Adipocyte (in vitro differentiated cells): ENCODE results near the gene SNAPC2.
"Not testable (repeated sequence)": the region's sequence is repeated elsewhere in the genome, so short reads cannot be mapped to it uniquely, and the experiment has no call there.

ENCODE experiments used
- DNase-seq: peaks from one replicate; pipeline ENCODE4 v3.0.0-alpha.2; 2015; ENCODE audit warnings: low read depth
- H3K27me3 ChIP-seq: replicated peaks from 2 replicates; pipeline ENCODE4 v1.7.0; 2013; ENCODE audit warnings: mild to moderate bottlenecking, low read length, moderate library complexity; ENCODE audit not compliant: control insufficient read depth, insufficient read depth
- H3K36me3 ChIP-seq: 2 replicates; pipeline ENCODE4 v1.7.0; 2013; ENCODE audit warnings: low read length, mild to moderate bottlenecking, moderate library complexity; ENCODE audit not compliant: control insufficient read depth, insufficient read depth, severe bottlenecking
- H3K4me1 ChIP-seq: 2 replicates; pipeline ENCODE4 v1.7.0; 2013; ENCODE audit warnings: mild to moderate bottlenecking, low read length, moderate library complexity; ENCODE audit not compliant: control insufficient read depth, insufficient read depth
- H3K4me3 ChIP-seq: 2 replicates; pipeline ENCODE4 v1.7.0; 2013; ENCODE audit warnings: mild to moderate bottlenecking, low read length, moderate library complexity
- H3K9ac ChIP-seq: 2 replicates; pipeline ENCODE4 v1.7.0; 2013; ENCODE audit warnings: mild to moderate bottlenecking, low read length, moderate library complexity
- H3K9me3 ChIP-seq: 2 replicates; pipeline ENCODE4 v1.7.0; 2013; ENCODE audit warnings: mild to moderate bottlenecking, low read length, moderate library complexity; ENCODE audit not compliant: control insufficient read depth

Gene SNAPC2

DNA sequence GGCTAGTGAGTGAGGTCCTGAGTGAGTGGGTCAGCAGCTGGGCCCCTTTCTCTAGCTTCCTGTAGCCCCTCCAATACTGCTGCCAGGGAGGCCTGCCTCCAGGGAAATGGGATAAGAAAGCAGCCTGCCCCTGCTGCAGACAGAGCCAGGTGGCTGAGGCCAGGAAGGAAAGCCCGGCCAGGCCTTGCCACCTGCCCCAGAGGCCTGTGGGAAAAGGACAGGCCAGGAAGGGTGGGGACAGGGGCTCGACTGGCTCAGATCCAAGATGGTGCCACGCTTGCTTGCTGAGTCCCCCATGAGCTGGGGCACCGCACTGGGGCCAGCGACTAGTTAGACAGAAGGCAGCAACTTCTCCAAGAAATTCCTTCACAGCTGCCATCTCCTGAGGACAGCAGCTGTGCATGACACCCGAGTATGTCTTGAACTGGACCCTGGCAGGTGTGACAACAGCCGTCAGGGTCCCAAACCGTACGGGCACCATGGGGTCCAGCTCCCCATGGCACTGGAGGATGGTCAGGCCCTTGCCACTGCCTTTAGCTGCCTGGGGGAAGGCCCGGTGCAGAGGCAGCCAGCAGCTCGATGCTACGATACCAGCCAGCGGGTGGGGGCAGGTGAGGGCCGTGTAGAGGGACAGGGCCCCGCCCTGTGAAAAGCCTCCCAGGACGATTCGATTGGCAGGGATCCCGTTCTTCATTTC, 40.9 kb upstream of the SNAPC2 start:
- Histone ChIP-seq H3K27me3 (peaks cover 11% of the 10 kb centered on the region), H3K9ac (no peak overlapping the region), H3K4me3 (no peak overlapping the region), H3K4me1 (no peaks in the 10 kb centered on the region), H3K36me3 (no peaks in the 10 kb centered on the region), H3K9me3 (no peaks in the 10 kb centered on the region)
- no peak for DNase-seq

- Histone ChIP-seq H3K36me3 (no peaks in the 10 kb centered on the region), H3K27me3 (peaks cover 8% of the 10 kb centered on the region), H3K4me1 (no peaks in the 10 kb centered on the region), H3K4me3 (no peak overlapping the region), H3K9me3 (no peaks in the 10 kb centered on the region), H3K9ac (no peak overlapping the region)
- DNase-seq: no peak
Observed at GRCh38 chr19:7879836-7880235, 40.3 kb upstream of the SNAPC2 start.

- Histone ChIP-seq H3K4me3 (no peak overlapping the region), H3K36me3 (no peaks in the 10 kb centered on the region), H3K4me1 (no peaks in the 10 kb centered on the region), H3K9me3 (no peaks in the 10 kb centered on the region), H3K9ac (no peak overlapping the region), H3K27me3 (peaks cover 6% of the 10 kb centered on the region)
- DNase-seq: no peak
Observed at GRCh38 chr19:7881910-7882309, 38.2 kb upstream of the SNAPC2 start.

GRCh38 chr19:7883105-7883504, 37.0 kb upstream of the SNAPC2 start:
- Histone ChIP-seq H3K4me3 (no peak overlapping the region), H3K9ac (no peak overlapping the region), H3K36me3 (no peaks in the 10 kb centered on the region), H3K27me3 (peaks cover 6% of the 10 kb centered on the region), H3K9me3 (no peaks in the 10 kb centered on the region), H3K4me1 (no peaks in the 10 kb centered on the region)
- DNase-seq: no peak

- Histone ChIP-seq H3K4me3 (no peak overlapping the region), H3K36me3 (no peaks in the 10 kb centered on the region), H3K4me1 (no peaks in the 10 kb centered on the region), H3K27me3 (peaks cover 6% of the 10 kb centered on the region), H3K9me3 (no peaks in the 10 kb centered on the region), H3K9ac (no peak overlapping the region)
- DNase-seq: no peak
Observed at GRCh38 chr19:7883796-7884570, 36.2 kb upstream of the SNAPC2 start.

GRCh38 chr19:7885818-7886217, 34.3 kb upstream of the SNAPC2 start:
- Histone ChIP-seq H3K9me3 (no peaks in the 10 kb centered on the region), H3K4me3 (no peak overlapping the region), H3K9ac (no peak overlapping the region), H3K36me3 (no peaks in the 10 kb centered on the region), H3K27me3 (peaks cover 6% of the 10 kb centered on the region), H3K4me1 (no peaks in the 10 kb centered on the region)
- DNase-seq: no peak

- no peaks in the 10 kb centered on the region for H3K4me1 ChIP-seq
- H3K9ac ChIP-seq: peak overlapping the region; percentile 14
- H3K4me3 ChIP-seq: peak overlapping the region; percentile 79
- no peaks in the 10 kb centered on the region for H3K36me3 ChIP-seq
- no peaks in the 10 kb centered on the region for H3K27me3 ChIP-seq
- no peaks in the 10 kb centered on the region for H3K9me3 ChIP-seq
- no peak for DNase-seq
Observed at GRCh38 chr19:7887408-7888144, 32.6 kb upstream of the SNAPC2 start.

DNA sequence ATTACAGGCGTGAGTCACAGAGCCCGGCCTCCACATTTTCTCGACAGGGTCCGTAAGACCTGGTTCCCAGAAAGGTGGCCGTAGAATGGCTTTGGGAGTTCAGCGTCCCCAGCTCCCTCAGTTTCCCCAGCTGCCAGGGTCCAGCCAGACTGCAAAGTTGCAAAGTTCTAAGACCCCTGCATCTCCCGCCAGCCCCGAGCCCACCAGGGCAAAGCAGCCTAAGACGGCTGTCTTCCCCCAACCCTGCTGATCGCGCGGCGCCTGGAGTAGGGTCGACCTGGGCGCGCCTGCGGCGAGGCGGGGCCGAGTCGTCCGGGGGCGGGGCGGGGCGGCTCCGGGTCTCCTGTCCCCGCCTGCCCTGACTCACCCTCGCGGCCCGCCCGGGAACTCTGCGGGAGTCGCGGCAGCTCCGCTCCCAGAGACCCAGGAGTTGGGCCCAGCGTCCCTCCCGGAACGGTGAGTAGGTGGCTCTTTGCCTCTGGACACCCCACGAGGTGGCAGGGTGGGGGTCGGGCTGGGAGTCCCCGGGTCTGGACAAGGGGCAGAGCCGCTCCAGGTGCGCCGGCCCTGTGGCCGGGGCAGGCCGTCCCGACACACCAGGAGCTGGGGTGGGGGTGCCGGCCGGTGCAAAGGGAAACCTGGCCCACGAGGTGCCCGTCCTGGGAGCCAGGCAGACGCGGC, 31.9 kb upstream of the SNAPC2 start, which contains the start of gene LRRC8E:
TSS of gene LRRC8E (plus strand) at position 366 of the 681 bp plus-strand sequence. CDS start 7,094 bp downstream, outside the sequence.
- DNase-seq: peak; percentile 91
- no peaks in the 10 kb centered on the region for H3K9me3 ChIP-seq
- peak within 1 kb of the TSS; percentile 89 for H3K9ac ChIP-seq
- no peaks in the 10 kb centered on the region for H3K4me1 ChIP-seq
- H3K27me3 ChIP-seq: no peaks in the 10 kb centered on the region
- H3K36me3 ChIP-seq: no peaks in the 10 kb centered on the region
- H3K4me3 ChIP-seq: peak within 1 kb of the TSS; percentile 79

- H3K36me3 ChIP-seq: no peaks in the 10 kb centered on the region
- H3K27me3 ChIP-seq: no peaks in the 10 kb centered on the region
- peak overlapping the region; percentile 79 for H3K4me3 ChIP-seq
- H3K9me3 ChIP-seq: no peaks in the 10 kb centered on the region
- no peak for DNase-seq
- peak overlapping the region; percentile 89 for H3K9ac ChIP-seq
- H3K4me1 ChIP-seq: no peaks in the 10 kb centered on the region
Observed at GRCh38 chr19:7888826-7889217, 31.3 kb upstream of the SNAPC2 start.

- not testable (repeated sequence) for DNase-seq, H3K9ac ChIP-seq, H3K4me3 ChIP-seq, H3K36me3 ChIP-seq, H3K9me3 ChIP-seq, H3K27me3 ChIP-seq, H3K4me1 ChIP-seq
Observed at GRCh38 chr19:7893362-7894101, 26.6 kb upstream of the SNAPC2 start.
